ENCODE results near the gene AIFM2. TPM values are rescaled to one million over a fixed set of nuclear protein-coding genes. Genes with fewer than 3 reads are reported as not detected.
"Not testable (repeated sequence)": the region's sequence is repeated elsewhere in the genome, so short reads cannot be mapped to it uniquely, and the experiment has no call there.

The AIFM2 gene
- total RNA-seq, 1 experiment from 2014 or later: 0.78 TPM

DNA sequence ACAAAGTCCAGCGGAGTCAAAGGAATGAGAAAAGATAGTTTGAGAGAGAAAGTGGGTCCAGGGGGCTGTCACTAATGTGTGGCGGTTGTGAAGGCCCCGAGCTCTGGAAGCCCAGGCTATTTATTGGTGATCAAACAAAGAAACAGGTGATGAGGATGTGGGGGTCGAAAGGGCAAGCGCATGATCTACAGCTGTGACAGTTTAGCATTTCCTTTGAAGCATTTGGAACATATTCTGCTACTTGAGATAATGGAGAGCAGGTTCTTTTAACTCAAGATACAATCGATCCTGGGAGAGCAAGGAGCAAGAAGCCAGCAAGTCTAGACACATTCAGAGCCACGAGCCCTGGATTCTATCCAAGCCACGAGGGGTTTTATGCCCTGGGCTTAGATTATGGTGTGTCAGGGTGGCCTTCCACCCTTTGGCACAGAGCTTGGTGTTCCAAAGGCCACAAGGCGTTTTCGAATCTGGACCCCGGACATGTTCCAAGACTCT, 31.5 kb downstream of the AIFM2 start:
- in situ Hi-C loops (cut with HindIII; ENCODE audit: low sequenced_read_pairs); DNase-seq (ENCODE audit: low spot score): not testable (repeated sequence)

DNA sequence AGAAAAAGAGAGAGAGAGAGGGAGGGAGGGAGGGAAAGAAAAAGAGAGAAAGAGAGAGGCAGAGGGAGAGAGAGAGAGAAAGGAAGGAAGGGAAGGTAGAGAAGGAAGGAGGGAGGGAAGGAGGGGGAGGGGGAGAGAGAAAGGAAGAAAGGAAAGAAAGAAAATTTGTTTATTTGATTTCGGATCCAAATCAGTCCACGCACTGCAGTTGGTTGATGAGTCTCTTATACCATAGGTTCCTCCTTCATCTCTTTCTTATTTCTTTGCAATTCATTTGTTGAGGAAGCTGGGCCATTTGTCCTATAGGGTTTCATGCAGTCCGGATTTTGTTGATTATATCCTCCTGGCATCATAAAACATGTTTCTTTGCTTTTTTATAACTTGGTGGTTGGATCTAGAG, 34.4 kb downstream of the AIFM2 start:
- in situ Hi-C loops (cut with HindIII; ENCODE audit: low sequenced_read_pairs): no loop called here

DNA sequence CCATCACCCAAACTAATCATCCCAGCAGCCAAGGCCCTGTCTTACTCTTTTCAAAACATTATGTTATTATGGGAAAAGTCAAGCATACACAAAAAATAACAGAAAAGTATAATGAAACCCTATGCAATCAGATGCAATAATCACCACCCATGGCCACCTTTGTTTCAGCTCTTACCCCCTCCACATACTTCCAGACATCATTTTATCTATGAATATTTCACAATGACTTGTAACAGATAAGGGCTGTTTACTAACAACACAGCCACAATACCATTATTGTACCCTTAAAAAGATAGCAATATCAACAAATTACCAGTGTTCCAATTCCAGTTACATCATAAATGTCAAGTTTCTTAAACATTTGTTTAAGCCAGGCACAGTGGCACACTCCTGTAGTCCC, 35.2 kb downstream of the AIFM2 start:
- no peak for DNase-seq (ENCODE audit: low spot score)

More for the DNA sequence above, 34.4 kb downstream of the AIFM2 start:
- DNase-seq (ENCODE audit: low spot score): no peak

DNA sequence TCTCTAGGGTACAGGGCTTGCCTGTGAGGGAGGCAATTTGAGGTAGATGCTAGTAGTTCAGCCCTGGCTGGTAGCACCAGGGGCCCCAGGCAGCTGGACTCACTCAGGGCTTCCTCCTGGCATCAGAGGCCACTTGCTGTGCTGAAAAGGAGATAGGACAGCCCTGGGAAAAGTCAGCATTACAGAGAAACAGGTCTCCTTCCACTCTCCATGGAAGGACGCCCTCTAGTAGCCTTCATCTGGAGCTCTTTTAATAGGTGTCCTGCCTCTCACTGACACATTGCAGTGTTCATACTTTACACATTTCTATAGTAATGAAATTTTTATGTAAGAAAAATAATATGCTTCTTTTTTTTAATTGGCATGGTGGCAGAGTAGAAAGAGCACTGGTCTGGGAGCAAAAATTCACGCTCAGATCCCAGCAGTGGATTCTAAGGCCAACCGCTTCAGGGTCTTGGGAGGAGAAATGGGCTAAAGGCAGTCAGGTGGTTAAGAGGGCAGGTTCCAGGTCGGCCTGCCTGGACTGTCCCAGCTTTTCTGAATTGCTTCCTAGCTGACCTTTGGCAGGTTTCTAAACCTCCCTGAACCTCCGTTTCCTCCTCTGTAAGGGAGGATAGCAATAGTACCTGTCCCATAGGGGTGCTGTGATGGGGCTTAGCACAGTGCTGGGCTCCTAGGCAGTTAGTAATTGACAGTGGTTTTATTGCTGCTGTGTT, 35.8 kb downstream of the AIFM2 start:
- no peak for DNase-seq (ENCODE audit: low spot score)
- in situ Hi-C loops (cut with HindIII; ENCODE audit: low sequenced_read_pairs): no loop called here

More for the DNA sequence above, 35.2 kb downstream of the AIFM2 start:
- in situ Hi-C loops (cut with HindIII; ENCODE audit: low sequenced_read_pairs): no loop called here

DNA sequence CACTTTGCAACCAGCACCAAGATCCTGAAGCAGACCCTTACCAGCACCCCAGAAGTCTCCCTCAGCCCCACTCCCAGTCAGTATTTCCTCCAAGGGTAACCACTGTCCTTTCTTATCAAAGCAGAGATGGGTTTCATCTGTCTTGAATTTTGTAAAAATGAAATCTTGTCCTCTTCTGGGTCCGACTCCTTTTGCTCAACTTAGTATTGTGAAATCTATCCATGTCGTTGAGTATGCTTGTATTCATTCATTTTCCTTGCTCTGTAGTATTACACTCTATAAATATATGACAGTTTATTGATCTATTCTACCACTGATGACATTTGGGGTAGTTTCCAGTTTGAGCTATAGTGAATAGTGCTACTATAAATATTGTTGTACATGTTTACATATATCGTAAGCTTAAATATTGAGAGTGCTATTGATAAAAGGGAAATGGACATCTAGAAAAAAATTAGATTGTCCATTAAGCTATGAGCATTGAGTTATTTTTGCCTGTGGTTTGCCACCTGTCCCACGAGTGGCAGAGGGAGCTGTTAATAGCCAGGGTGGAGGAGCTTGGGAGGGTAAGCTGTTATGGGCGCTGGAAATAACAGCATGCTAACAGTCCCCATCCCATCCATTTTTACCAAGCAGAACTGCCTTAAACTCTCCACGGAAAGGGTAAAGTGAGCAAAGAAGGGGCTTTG, 36.5 kb downstream of the AIFM2 start:
- in situ Hi-C loops (cut with HindIII; ENCODE audit: low sequenced_read_pairs): no loop called here
- no peak for DNase-seq (ENCODE audit: low spot score)

GRCh38 chr10:70094250-70094649, 38.4 kb downstream of the AIFM2 start:
- in situ Hi-C loops (cut with HindIII; ENCODE audit: low sequenced_read_pairs): no loop called here
- DNase-seq (ENCODE audit: low spot score): no peak

- DNase-seq (ENCODE audit: low spot score): no peak
- in situ Hi-C loops (cut with HindIII; ENCODE audit: low sequenced_read_pairs): no loop called here
These were observed 39.2 kb downstream of the AIFM2 start for GRCh38 chr10:70093335-70093944.

- in situ Hi-C loops (cut with HindIII; ENCODE audit: low sequenced_read_pairs): no loop called here
- no peak for DNase-seq (ENCODE audit: low spot score)
These were observed 40.3 kb downstream of the AIFM2 start for GRCh38 chr10:70092389-70092718.

DNA sequence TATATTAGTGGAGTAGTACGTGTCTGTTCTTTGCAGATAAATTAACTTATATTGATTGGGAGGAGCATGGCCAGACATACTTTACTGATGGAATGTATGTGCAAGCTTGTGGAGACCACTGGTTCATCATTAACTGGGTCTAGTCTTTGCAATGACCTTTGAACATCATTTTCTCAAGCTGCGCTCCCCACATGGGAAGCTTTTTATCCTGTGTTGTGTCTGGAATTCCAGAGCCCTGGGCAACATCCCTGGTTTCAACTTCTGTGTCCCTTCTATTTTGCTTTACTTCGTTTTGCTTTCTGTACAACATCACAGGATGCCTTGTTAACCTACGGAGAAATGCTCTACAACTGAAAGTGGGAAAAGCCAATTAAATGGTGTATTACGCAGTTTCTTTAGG, 41.7 kb downstream of the AIFM2 start:
- in situ Hi-C loops (cut with HindIII; ENCODE audit: low sequenced_read_pairs): no loop called here
- no peak for DNase-seq (ENCODE audit: low spot score)

DNA sequence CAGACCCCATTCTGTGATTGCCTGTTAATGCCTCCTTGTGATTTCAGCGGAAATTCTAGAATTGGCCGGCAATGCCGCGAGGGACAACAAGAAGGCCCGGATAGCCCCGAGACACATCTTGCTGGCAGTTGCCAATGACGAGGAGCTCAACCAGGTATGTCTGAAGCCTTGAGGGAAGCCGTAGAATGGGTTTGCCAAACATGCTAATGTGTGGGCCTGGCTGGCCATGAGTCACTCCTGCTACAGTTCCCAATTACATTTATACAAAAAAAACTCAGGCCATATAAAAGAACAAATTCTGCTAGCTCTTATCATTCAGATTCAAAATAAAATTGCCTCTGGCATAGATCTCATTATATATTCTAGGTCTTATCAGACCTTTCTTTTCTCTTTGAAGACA, 42.6 kb downstream of the AIFM2 start:
- DNase-seq (ENCODE audit: low spot score): no peak
- in situ Hi-C loops (cut with HindIII; ENCODE audit: low sequenced_read_pairs): no loop called here

DNA sequence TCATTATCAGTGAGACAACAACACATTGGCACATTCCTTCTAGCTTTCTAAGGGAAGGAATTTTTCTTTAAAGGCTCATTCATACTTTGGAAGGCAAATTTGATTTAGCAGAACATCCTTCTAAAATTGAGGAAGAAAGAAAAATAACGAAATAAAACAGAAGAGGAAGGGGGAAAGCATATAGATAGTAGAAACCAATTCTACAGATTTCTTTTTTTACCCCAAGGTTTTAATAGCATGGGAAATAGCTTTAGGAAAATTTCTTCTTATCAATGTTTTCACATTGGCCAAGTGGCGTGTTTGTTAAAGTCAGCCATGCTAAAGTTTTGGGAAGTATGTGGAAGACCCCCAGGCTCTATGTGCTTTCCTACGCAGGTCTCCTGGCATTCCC, 44.3 kb downstream of the AIFM2 start:
- no peak for DNase-seq (ENCODE audit: low spot score)
- in situ Hi-C loops (cut with HindIII; ENCODE audit: low sequenced_read_pairs): no loop called here

GRCh38 chr10:70087616-70088307, 44.9 kb downstream of the AIFM2 start:
- in situ Hi-C loops (cut with HindIII; ENCODE audit: low sequenced_read_pairs): no loop called here
- DNase-seq (ENCODE audit: low spot score): no peak

DNA sequence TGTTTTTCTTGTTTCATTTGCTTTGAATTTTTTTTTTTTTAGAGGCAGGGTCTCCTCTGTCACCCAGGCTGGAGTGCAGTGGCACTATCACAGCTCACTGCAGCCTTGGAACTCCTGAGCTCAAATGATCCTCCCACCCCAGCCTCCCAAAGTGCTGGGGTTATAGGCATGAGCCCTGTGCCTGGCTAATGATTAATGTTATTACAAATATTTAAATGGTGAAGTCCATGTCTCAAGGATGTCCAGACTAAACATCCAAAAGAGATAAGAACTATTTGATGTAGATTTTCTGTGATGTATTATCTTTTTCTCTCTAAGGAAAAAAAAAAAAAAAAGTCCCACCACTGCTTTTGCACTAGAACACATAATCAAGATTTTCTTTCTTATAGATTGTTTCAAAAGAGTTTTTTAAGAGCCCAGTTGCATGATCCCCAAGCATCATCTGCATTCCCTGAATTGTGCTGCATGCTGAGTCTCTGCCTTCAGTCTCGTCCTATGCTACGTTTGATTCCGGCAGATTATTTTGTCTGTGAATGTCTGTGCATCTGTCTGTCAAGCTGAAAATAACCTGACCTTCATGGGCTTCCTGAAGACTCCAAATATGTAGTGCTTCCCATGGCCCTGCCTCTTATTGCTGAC, 46.5 kb downstream of the AIFM2 start:
- no peak for DNase-seq (ENCODE audit: low spot score)
- in situ Hi-C loops (cut with HindIII; ENCODE audit: low sequenced_read_pairs): no loop called here

DNA sequence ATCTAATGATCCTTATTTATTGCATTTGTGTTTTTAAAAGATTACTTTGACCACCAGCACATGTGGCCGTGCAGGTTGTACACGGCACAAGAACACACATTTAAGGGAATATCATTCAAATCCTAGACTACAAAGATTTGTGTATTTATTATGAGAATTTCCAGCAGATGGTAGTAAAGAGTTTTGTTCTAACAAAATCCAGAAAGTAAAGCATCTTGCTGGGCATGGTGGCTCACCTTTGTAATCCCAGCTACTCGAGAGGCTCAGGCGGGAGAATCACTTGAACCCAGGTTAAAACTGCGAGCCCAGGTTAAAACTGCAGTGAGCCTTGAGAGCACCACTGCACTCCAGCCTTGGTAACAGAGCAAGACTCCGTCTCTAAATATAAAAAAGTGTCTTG, 48.4 kb downstream of the AIFM2 start:
- DNase-seq (ENCODE audit: low spot score): no peak
- in situ Hi-C loops (cut with HindIII; ENCODE audit: low sequenced_read_pairs): no loop called here

- in situ Hi-C loops (cut with HindIII; ENCODE audit: low sequenced_read_pairs); DNase-seq (ENCODE audit: low spot score): not testable (repeated sequence)
These were observed 51.8 kb downstream of the AIFM2 start for GRCh38 chr10:70080789-70081188.

- in situ Hi-C loops (cut with HindIII; ENCODE audit: low sequenced_read_pairs): no loop called here
- no peak for DNase-seq (ENCODE audit: low spot score)
These were observed 53.7 kb downstream of the AIFM2 start for GRCh38 chr10:70078937-70079336.

- in situ Hi-C loops (cut with HindIII; ENCODE audit: low sequenced_read_pairs): no loop called here
- DNase-seq (ENCODE audit: low spot score): no peak
These were observed 54.3 kb downstream of the AIFM2 start for GRCh38 chr10:70078329-70078728.

- in situ Hi-C loops (cut with HindIII; ENCODE audit: low sequenced_read_pairs): no loop called here
- no peak for DNase-seq (ENCODE audit: low spot score)
These were observed 57.7 kb downstream of the AIFM2 start for GRCh38 chr10:70074971-70075370.

GRCh38 chr10:70074165-70074564, 58.5 kb downstream of the AIFM2 start:
- DNase-seq (ENCODE audit: low spot score): no peak

More at GRCh38 chr10:70074165-70074564, 58.5 kb downstream of the AIFM2 start:
- in situ Hi-C loops (cut with HindIII; ENCODE audit: low sequenced_read_pairs): no loop called here
